WTC11 (cell line): ENCODE measurements around the gene RNF212B. TPM values are rescaled to one million over a fixed set of nuclear protein-coding genes. Genes with fewer than 3 reads are reported as not detected.

Experiments
- ATAC-seq: fragments of 200-7000 bp; cut with Tn5 transposase; 2 replicates; pipeline ENCODE4 v1.10.0; 2021; ENCODE audit warnings: mild to moderate bottlenecking, moderate library complexity
- CTCF ChIA-PET: fragments of 300-600 bp; sonication (Branson Sonifier 250); formaldehyde crosslinking; loops from one replicate; lab custom pipeline; 2021; ENCODE audit warnings: antibody characterized with exemption; lab: Charles Lee
- POLR2A ChIA-PET: fragments of 350-600 bp; sonication (Branson Sonifier 250); formaldehyde crosslinking; loops from one replicate; lab custom pipeline; 2021; ENCODE audit warnings: antibody characterized with exemption; lab: Charles Lee
- DNase-seq: peaks from one replicate; pipeline ENCODE4 v3.0.0; 2021; ENCODE audit warnings: low spot score
- H3K27ac Mint-ChIP-seq: 2 replicates; pipeline ENCODE4 v1.8.0; 2021; ENCODE audit warnings: mixed read lengths
- H3K27me3 Mint-ChIP-seq: 2 replicates; pipeline ENCODE4 v1.8.0; 2021; ENCODE audit warnings: low read depth, mild to moderate bottlenecking, moderate library complexity, mixed read lengths
- H3K36me3 Mint-ChIP-seq: 2 replicates; pipeline ENCODE4 v1.8.0; 2021; ENCODE audit warnings: mixed read lengths
- H3K4me1 Mint-ChIP-seq: 2 replicates; pipeline ENCODE4 v1.8.0; 2022; ENCODE audit warnings: mixed read lengths
- H3K4me3 Mint-ChIP-seq: 2 replicates; pipeline ENCODE4 v1.8.0; 2021; ENCODE audit warnings: mild to moderate bottlenecking, moderate library complexity, mixed read lengths
- H3K9me3 Mint-ChIP-seq: 2 replicates; pipeline ENCODE4 v1.8.0; 2021; ENCODE audit warnings: mixed read lengths
- AR ChIP-seq: fragments of 250-450 bp; sonication (Bioruptor Pico); IDR thresholded peaks from 2 replicates; pipeline ENCODE4 v1.9.0; 2021; ENCODE audit warnings: mild to moderate bottlenecking
- ATF1 ChIP-seq: sonication (generic); formaldehyde crosslinking; IDR thresholded peaks from 2 replicates; pipeline ENCODE4 v1.8.1; 2023; ENCODE audit warnings: mild to moderate bottlenecking, moderate library complexity, missing genetic modification reagents
- ATF2 ChIP-seq: sonication (generic); formaldehyde crosslinking; IDR thresholded peaks from 2 replicates; pipeline ENCODE4 v1.8.1; 2022; ENCODE audit warnings: low read depth, missing genetic modification reagents, borderline replicate concordance
- CBFB ChIP-seq: sonication (generic); formaldehyde crosslinking; IDR thresholded peaks from 2 replicates; pipeline ENCODE4 v1.8.1; 2022; ENCODE audit warnings: mild to moderate bottlenecking, low read depth, missing genetic modification reagents
- EMX1 ChIP-seq: fragments of 250-450 bp; sonication (Bioruptor Pico); IDR thresholded peaks from 2 replicates; pipeline ENCODE4 v1.8.0; 2021; ENCODE audit warnings: mild to moderate bottlenecking
- HMGXB4 ChIP-seq: sonication (generic); formaldehyde crosslinking; IDR thresholded peaks from 2 replicates; pipeline ENCODE4 v1.8.1; 2023; ENCODE audit warnings: mild to moderate bottlenecking, moderate library complexity, missing genetic modification reagents
- MAX ChIP-seq: sonication (generic); formaldehyde crosslinking; IDR thresholded peaks from 2 replicates; pipeline ENCODE4 v1.8.0; 2022; ENCODE audit warnings: mild to moderate bottlenecking, missing genetic modification reagents
- MLX ChIP-seq: sonication (generic); formaldehyde crosslinking; IDR thresholded peaks from 2 replicates; pipeline ENCODE4 v1.8.1; 2023; ENCODE audit warnings: mild to moderate bottlenecking, missing genetic modification reagents, moderate library complexity
- PRDM15 ChIP-seq: sonication (generic); formaldehyde crosslinking; IDR thresholded peaks from 2 replicates; pipeline ENCODE4 v1.8.0; 2022; ENCODE audit warnings: missing genetic modification reagents
- RELA ChIP-seq: sonication (generic); formaldehyde crosslinking; IDR thresholded peaks from 2 replicates; pipeline ENCODE4 v1.8.1; 2022; ENCODE audit warnings: missing genetic modification reagents, mild to moderate bottlenecking, borderline replicate concordance
- SMAD4 ChIP-seq: sonication (generic); formaldehyde crosslinking; IDR thresholded peaks from 2 replicates; pipeline ENCODE4 v1.8.0; 2022; ENCODE audit warnings: mild to moderate bottlenecking, missing genetic modification reagents
- TCF7 ChIP-seq: sonication (generic); formaldehyde crosslinking; IDR thresholded peaks from 2 replicates; pipeline ENCODE4 v1.8.0; 2022; ENCODE audit warnings: mild to moderate bottlenecking, low read depth, missing genetic modification reagents, moderate library complexity
- TP53 ChIP-seq: sonication (generic); formaldehyde crosslinking; IDR thresholded peaks from 2 replicates; pipeline ENCODE4 v1.8.1; 2023; ENCODE audit warnings: mild to moderate bottlenecking, missing genetic modification reagents
- ZNF317 ChIP-seq: sonication (generic); formaldehyde crosslinking; IDR thresholded peaks from 2 replicates; pipeline ENCODE4 v1.8.1; 2023; ENCODE audit warnings: low read depth, mild to moderate bottlenecking, moderate library complexity, missing genetic modification reagents, borderline replicate concordance
- ZNF532 ChIP-seq: fragments of 250-450 bp; sonication (Bioruptor Pico); IDR thresholded peaks from 2 replicates; pipeline ENCODE4 v1.9.0; 2021; ENCODE audit warnings: mild to moderate bottlenecking, borderline replicate concordance
- total RNA-seq: library from RNA; stranded (reverse); gene quantifications from 3 replicates; pipeline ENCODE4 v1.2.3, GENCODE V29; 2021

RNF212B gene
- total RNA-seq, 1 experiment from 2014 or later = 0.46 TPM

- H3K4me3 Mint-ChIP-seq = no peak overlapping the region
- H3K27me3 Mint-ChIP-seq = no peaks in the 10 kb centered on the region
- H3K36me3 Mint-ChIP-seq = peaks cover 6% of the 10 kb centered on the region
- H3K4me1 Mint-ChIP-seq = peaks cover 17% of the 10 kb centered on the region
- DNase-seq = no peak
- TF ChIP-seq RELA (CRISPR knock-in tag) = no peak
- no peak for TF ChIP-seq AR (CRISPR knock-in tag)
- TF ChIP-seq ZNF532 (CRISPR knock-in tag) = no peak
- TF ChIP-seq PRDM15 (CRISPR knock-in tag) = no peak
- TF ChIP-seq ZNF317 (CRISPR knock-in tag) = no peak
- TF ChIP-seq CBFB (CRISPR knock-in tag) = no peak
- CTCF ChIA-PET = interaction anchor here (0.9 kb wide), 2 partner anchors 8 to 17 kb away, joined by 3 read pairs; partner anchors contain the start of gene PPP1R3E
- POLR2A ChIA-PET = no interaction called here
- H3K27ac Mint-ChIP-seq = no peak overlapping the region
- no peaks in the 10 kb centered on the region for H3K9me3 Mint-ChIP-seq
- ATAC-seq = no peak
These were observed 72.8 kb downstream of the RNF212B start for GRCh38 chr14:23310546-23310945.

GRCh38 chr14:23316300-23316699, 78.6 kb downstream of the RNF212B start:
- peaks cover 5% of the 10 kb centered on the region for H3K36me3 Mint-ChIP-seq
- POLR2A ChIA-PET = no interaction called here
- TF ChIP-seq ATF2 (CRISPR knock-in tag) (no peak), ATF1 (CRISPR knock-in tag) (no peak), TCF7 (CRISPR knock-in tag) (no peak), EMX1 (CRISPR knock-in tag) (no peak), MAX (no peak), SMAD4 (CRISPR knock-in tag) (no peak), TP53 (CRISPR knock-in tag) (no peak), PRDM15 (CRISPR knock-in tag) (no peak), HMGXB4 (CRISPR knock-in tag) (no peak), MLX (CRISPR knock-in tag) (no peak)

More at GRCh38 chr14:23316300-23316699, 78.6 kb downstream of the RNF212B start:
- ATAC-seq (no peak), DNase-seq (no peak)
- Mint-ChIP-seq H3K9me3 (no peaks in the 10 kb centered on the region), H3K27me3 (no peaks in the 10 kb centered on the region), H3K27ac (no peak overlapping the region), H3K4me1 (peaks cover 13% of the 10 kb centered on the region), H3K4me3 (no peak overlapping the region)
- CTCF ChIA-PET = interaction anchor here (0.9 to 1.1 kb wide), 3 partner anchors 44 to 247 kb away, joined by 3 to 5 read pairs (median 4); no protein-coding TSS in a partner anchor
